ENCODE measurements around the gene SLC26A5. TPM values are rescaled to one million over a fixed set of nuclear protein-coding genes. Genes with fewer than 3 reads are reported as not detected.

Gene SLC26A5
- total and polyA plus RNA-seq, 2 experiments from 2014 or later, result 0.30 TPM; not detected in 1

DNA sequence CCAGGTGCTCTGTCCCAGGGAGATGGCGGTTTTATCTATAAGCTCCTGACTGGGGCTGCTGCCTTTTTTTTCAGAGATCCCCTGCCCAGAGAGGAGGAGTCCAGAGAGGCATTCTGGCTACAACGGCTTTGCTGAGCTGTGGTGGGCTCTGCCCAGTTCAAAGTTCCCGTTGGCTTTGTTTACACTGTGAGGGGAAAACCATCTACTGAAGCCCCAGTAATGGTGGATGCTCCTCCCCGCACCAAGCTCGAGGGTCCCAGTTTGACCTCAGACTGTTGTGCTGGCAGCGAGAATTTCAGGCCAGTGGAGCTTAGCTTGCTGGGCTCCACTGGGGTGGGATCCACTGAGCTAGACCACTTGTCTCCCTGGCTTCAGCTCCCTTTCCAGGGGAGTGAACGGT, 16.4 kb upstream of the SLC26A5 start:
- Histone ChIP-seq H4K20me1 (ENCODE audit: insufficient read depth, poor library complexity, severe bottlenecking) (no peaks in the 10 kb centered on the region), H3K79me2 (no peaks in the 10 kb centered on the region), H3K9me3 (ENCODE audit: low read depth) (no peaks in the 10 kb centered on the region), H3K4me3 (no peak overlapping the region), H3K27ac (no peak overlapping the region), H3K27me3 (no peaks in the 10 kb centered on the region), H3K36me3 (replicated peaks; ENCODE audit: insufficient read depth, low read depth) (no peaks in the 10 kb centered on the region), H3K4me1 (ENCODE audit: insufficient read depth) (no peaks in the 10 kb centered on the region), H2AFZ (no peak overlapping the region), H3K9me2 (replicated peaks; ENCODE audit: insufficient read depth) (no peaks in the 10 kb centered on the region), H3K4me2 (no peak overlapping the region)
- no peak for DNase-seq (ENCODE audit: low spot score)
- whole genome bisulfite sequencing (ENCODE audit: low lambda C conversion rate, missing lambda C conversion rate), result 81% methylated on average over 7 of the region's 7 CpGs
- TF ChIP-seq EZH2phosphoT487 (IDR thresholded peaks at IDR 0.05; ENCODE audit: low read depth, severe bottlenecking, unreplicated experiment) (no peak), EZH2 (IDR thresholded peaks at IDR 0.05; ENCODE audit: borderline replicate concordance) (no peak)
- TF ChIP-seq, protein P1, sequence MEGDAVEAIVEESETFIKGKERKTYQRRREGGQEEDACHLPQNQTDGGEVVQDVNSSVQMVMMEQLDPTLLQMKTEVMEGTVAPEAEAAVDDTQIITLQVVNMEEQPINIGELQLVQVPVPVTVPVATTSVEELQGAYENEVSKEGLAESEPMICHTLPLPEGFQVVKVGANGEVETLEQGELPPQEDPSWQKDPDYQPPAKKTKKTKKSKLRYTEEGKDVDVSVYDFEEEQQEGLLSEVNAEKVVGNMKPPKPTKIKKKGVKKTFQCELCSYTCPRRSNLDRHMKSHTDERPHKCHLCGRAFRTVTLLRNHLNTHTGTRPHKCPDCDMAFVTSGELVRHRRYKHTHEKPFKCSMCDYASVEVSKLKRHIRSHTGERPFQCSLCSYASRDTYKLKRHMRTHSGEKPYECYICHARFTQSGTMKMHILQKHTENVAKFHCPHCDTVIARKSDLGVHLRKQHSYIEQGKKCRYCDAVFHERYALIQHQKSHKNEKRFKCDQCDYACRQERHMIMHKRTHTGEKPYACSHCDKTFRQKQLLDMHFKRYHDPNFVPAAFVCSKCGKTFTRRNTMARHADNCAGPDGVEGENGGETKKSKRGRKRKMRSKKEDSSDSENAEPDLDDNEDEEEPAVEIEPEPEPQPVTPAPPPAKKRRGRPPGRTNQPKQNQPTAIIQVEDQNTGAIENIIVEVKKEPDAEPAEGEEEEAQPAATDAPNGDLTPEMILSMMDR (IDR thresholded peaks at IDR 0.05; ENCODE audit: poor library complexity), result no peak

DNA sequence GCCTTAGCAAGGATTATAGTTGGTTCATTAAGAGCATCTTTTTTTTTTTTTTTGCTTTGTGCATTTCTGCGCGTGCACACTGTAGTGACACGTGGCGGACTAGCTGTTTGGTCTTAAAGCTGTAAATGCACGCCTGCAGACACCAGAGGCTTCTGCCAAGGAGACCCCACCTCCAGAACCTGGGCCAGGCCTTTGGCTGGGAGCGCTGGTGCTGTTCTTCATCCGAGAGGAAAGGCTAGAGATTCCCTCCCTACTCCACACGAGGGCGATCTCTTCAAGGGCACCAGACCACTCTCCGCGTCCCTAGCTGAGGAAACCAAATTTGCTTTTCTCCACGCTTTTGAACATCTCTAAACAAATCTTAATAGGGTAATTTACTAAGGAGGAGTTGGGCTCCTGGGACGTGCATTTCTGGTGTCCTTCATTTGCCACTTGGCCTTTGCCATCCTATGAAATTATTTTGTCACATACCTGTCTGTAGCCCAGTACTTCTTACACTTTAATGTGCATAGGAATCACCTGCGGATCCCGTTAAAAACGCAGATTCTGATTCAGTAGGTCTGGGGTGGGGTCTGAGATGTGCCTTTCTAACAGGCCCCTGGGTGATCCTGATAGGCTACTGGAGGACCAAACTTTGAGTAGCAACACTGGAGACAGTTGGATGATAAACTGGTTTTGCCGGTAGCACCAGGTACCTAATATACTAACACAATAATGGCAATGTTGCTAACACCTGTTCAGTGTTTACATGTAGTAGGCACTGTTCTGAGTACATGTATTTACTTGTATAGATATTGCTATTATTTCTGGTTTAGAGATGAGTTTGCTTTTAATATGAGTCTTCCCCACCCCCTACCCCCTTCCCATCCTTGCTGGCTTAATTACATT, 1.3 kb upstream of the SLC26A5 start:
- 18% methylated on average over 17 of the region's 17 CpGs for WGBS (ENCODE audit: low lambda C conversion rate, missing lambda C conversion rate)
- H3K4me3 ChIP-seq, result no peak overlapping the region
- H4K20me1 ChIP-seq (ENCODE audit: insufficient read depth, poor library complexity, severe bottlenecking), result no peaks in the 10 kb centered on the region
- H3K36me3 ChIP-seq (replicated peaks; ENCODE audit: insufficient read depth, low read depth), result no peaks in the 10 kb centered on the region
- no peaks in the 10 kb centered on the region for H3K79me2 ChIP-seq
- TF ChIP-seq EZH2 (IDR thresholded peaks at IDR 0.05; ENCODE audit: borderline replicate concordance), result no peak
- TF ChIP-seq, protein P1 (IDR thresholded peaks at IDR 0.05; ENCODE audit: poor library complexity), result peak; percentile 66
- H3K4me1 ChIP-seq (ENCODE audit: insufficient read depth), result peaks cover 6% of the 10 kb centered on the region
- no peaks in the 10 kb centered on the region for H3K9me3 ChIP-seq (ENCODE audit: low read depth)
- H3K27me3 ChIP-seq, result peaks cover 54% of the 10 kb centered on the region
- no peak overlapping the region for H2AFZ ChIP-seq
- no peak overlapping the region for H3K4me2 ChIP-seq
- no peak overlapping the region for H3K27ac ChIP-seq
- no peaks in the 10 kb centered on the region for H3K9me2 ChIP-seq (replicated peaks; ENCODE audit: insufficient read depth)
- peak; percentile 75 for DNase-seq (ENCODE audit: low spot score)

DNA sequence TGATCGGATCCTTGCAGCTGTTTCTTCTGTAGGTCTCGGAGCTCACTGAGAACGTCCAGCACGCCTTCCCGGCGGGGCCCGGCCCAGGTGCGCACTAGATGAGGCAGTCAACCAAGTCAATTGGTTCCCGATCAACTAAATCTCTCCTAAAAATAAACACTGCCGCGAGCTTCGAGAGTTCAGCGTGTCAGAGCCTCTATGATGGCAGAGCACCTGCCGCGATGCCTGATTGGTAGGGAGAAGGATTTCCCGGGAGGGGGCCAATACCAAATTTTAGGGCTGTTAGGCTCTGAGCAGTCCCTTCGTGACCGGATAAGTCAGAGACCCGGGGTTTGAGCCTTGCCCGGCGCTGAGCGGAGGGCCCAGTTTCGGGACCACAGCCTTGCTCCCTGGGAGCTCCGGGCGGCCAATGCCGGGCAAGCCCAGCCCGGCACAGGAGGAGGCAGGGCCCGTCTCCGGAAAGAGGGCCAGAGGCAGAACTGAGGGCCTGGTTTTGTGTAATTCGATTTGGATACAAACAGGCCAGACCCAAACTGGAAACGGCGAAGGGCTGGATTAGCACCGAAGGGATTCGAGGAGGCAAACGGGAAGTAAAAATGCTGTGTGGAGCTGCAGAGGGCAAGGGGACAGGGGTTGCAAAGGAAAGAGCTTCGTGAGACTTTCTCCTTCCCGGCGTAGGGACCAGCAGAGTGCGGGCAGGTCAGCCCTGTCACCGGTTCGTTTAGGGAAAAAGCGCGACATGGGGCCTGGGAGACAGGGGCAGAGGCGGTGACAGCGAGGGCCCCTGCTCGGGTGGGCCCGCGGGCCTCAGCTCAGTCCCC, 569 bp downstream of the SLC26A5 start:
- TF ChIP-seq, protein P1 (IDR thresholded peaks at IDR 0.05; ENCODE audit: poor library complexity), result no peak
- peak; percentile 87 for TF ChIP-seq EZH2 (IDR thresholded peaks at IDR 0.05; ENCODE audit: borderline replicate concordance)

More for the DNA sequence above, 569 bp downstream of the SLC26A5 start:
- H3K27ac ChIP-seq, result no peak overlapping the region
- H3K27me3 ChIP-seq, result peaks cover 54% of the 10 kb centered on the region
- no peaks in the 10 kb centered on the region for H3K79me2 ChIP-seq
- H3K4me3 ChIP-seq, result no peak overlapping the region
- H2AFZ ChIP-seq, result peak overlapping the region; percentile 74
- no peaks in the 10 kb centered on the region for H3K9me3 ChIP-seq (ENCODE audit: low read depth)
- peaks cover 6% of the 10 kb centered on the region for H3K4me1 ChIP-seq (ENCODE audit: insufficient read depth)
- no peaks in the 10 kb centered on the region for H3K36me3 ChIP-seq (replicated peaks; ENCODE audit: insufficient read depth, low read depth)
- peak; percentile 6 for DNase-seq (ENCODE audit: low spot score)
- H4K20me1 ChIP-seq (ENCODE audit: insufficient read depth, poor library complexity, severe bottlenecking), result no peaks in the 10 kb centered on the region
- H3K9me2 ChIP-seq (replicated peaks; ENCODE audit: insufficient read depth), result no peaks in the 10 kb centered on the region
- peak overlapping the region; percentile 92 for H3K4me2 ChIP-seq
- 16% methylated on average over 40 of the region's 48 CpGs for WGBS (ENCODE audit: low lambda C conversion rate, missing lambda C conversion rate)
